Neural progenitor cell (in vitro differentiated cells): ENCODE results near the gene TWF1.

ENCODE experiments used
- EZH2 ChIP-seq: fragments of 200-600 bp; sonication (generic); IDR thresholded peaks from 2 replicates; pipeline ENCODE4 v1.6.1; 2017; ENCODE audit warnings: antibody characterized with exemption, mild to moderate bottlenecking, moderate library complexity
- EZH2phosphoT487 ChIP-seq: fragments of 200-600 bp; sonication (generic); IDR thresholded peaks from 2 replicates; pipeline ENCODE4 v1.6.1; 2017; ENCODE audit warnings: antibody characterized with exemption
- TF ChIP-seq, protein P1 (sequence below): fragments of 200-600 bp; sonication (generic); IDR thresholded peaks from 2 replicates; pipeline ENCODE4 v1.5.1; 2017; ENCODE audit warnings: antibody characterized with exemption, mild to moderate bottlenecking

DNA sequence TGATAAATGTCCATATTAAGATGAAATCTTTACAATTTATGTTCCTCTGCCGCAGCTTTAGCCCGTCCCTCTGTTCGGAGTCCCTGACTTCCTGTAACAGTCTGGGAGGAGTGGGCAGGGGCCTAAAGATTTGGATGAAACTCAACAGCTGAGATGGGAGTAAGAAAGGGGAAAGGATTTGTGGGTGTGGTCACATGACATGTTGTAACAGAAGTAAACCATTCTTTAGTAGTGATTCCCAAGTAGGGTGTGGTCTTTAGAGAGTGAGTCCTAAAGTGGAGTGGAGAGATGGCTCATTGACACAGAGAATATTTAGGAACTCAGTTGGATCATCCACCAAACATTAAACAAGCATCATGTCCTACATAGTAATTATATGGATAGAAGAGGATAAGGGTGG, 42.7 kb upstream of the TWF1 start:
- TF ChIP-seq, protein P1, sequence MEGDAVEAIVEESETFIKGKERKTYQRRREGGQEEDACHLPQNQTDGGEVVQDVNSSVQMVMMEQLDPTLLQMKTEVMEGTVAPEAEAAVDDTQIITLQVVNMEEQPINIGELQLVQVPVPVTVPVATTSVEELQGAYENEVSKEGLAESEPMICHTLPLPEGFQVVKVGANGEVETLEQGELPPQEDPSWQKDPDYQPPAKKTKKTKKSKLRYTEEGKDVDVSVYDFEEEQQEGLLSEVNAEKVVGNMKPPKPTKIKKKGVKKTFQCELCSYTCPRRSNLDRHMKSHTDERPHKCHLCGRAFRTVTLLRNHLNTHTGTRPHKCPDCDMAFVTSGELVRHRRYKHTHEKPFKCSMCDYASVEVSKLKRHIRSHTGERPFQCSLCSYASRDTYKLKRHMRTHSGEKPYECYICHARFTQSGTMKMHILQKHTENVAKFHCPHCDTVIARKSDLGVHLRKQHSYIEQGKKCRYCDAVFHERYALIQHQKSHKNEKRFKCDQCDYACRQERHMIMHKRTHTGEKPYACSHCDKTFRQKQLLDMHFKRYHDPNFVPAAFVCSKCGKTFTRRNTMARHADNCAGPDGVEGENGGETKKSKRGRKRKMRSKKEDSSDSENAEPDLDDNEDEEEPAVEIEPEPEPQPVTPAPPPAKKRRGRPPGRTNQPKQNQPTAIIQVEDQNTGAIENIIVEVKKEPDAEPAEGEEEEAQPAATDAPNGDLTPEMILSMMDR = no peak
- TF ChIP-seq EZH2 (no peak), EZH2phosphoT487 (no peak)
